Gastrocnemius medialis (tissue), 4 donors: ENCODE results near the gene B4GALNT1.

Source experiments
- CTCF ChIP-seq, 5 experiments: fragments of 450-650 bp in 3 of 5; fragments of 200-600 bp in 2 of 5; sonication (generic) in 2 of 5; IDR thresholded peaks in 4 of 5; conservative IDR thresholded peaks in 1 of 5; 1 replicate in 4 of 5; 2 replicates in 1 of 5; pipeline ENCODE4 v1.5.1; 2016 to 2019; ENCODE audit warnings: antibody characterized with exemption in 5 of 5, mild to moderate bottlenecking in 3 of 5, moderate library complexity in 3 of 5
- POLR2A ChIP-seq, 2 donors: fragments of 450-650 bp; IDR thresholded peaks; one replicate each; pipeline ENCODE4 v1.6.1; 2017; ENCODE audit warnings: antibody characterized with exemption in 2 of 2, mild to moderate bottlenecking in 2 of 2, moderate library complexity in 2 of 2

DNA sequence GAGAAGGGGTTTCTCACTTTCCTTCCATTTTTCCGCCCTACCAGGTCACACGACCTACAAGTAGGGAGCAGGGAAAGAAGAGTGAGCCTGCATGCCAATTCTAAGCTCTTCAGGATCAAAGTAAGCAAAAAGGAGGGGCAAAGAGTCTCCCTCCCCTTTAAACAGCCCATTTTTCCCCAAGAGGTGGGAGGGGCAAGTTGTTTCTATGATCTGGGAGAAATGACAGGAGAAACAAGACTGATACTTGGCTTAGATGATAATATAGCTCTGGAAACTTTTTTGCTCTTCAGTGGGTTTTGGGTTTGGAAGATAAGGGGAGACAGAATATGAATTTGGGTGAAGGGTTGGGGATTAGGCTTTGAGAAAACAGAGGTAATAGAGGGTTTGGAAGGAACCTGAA lies 26.6 kb downstream of the B4GALNT1 start:
- TF ChIP-seq POLR2A (IDR thresholded peaks at IDR 0.05): no peak
- no peak for TF ChIP-seq CTCF (IDR thresholded peaks at IDR 0.05 in 4 of 5, conservative IDR thresholded peaks at IDR 0.05 in 1 of 5)
